Activated CD4-positive, alpha-beta T cell treated with anti-CD3 and anti-CD28 coated beads, Interleukin-2, amount 50 U/mL, for 1 hour (primary cell): ENCODE measurements around the gene PIK3R2.
"Not testable (repeated sequence)": the region's sequence is repeated elsewhere in the genome, so short reads cannot be mapped to it uniquely, and the experiment has no call there.

Experiments used
- DNase-seq: peaks from one replicate; pipeline ENCODE4 v3.0.0-alpha.2; 2020

PIK3R2 gene

DNA sequence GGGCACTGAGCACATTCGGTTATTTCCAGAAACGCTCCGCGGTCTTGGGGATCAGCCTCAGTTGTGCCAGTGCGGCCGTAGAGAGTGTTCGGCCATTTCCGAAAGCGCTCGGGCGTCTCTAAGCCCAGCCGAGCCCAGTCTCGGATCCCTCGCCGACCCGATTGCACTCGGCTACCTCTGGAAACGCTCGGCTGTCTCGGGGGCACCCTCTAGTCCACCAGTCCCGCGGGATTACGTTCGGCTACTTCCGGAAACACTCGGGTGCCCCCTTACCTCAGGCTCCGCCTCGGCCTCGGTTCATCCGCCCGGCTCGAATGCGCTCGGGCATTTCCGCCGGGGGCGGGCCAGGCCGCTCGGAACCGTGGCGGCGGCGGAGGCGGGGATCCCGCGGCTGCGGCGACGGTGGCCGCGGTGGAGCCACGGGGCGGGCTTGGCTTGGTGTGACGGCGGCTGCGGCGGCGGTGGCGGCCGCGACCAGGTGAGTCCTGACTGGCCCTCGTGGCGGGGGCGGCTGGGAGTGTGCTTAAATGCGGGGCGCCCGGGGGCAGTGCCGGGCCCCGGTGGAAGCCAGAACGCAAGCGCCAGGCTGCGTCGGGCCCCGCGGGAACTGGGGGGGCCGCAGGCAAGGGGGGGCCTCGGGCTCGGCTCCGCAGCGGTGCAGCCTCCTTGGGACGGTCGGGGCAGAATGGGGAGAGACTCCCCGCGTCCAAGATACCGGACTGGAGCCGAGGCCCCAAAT, at the start of gene PIK3R2:
Gene PIK3R2 (plus strand): TSS at position 347 of the 739 bp plus-strand sequence. CDS start 2,717 bp downstream, outside the sequence.
- peak; percentile 100 for DNase-seq

DNA sequence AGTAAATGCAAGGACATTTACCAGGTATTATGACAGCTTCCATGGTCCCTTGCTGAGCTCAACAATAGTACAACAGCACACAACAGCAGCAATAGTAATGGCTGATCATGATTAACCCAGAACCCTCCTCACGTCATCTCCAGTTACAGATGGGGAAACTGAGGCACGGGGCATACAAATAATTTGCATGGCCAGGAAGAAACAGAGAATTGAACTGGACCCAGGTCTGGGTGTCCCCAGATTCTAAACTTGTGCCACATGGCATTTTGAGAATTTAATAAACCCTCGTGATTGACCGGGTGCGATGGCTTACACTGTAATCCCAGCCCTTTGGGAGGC, 48.2 kb upstream of the PIK3R2 start:
- DNase-seq, result no peak

DNA sequence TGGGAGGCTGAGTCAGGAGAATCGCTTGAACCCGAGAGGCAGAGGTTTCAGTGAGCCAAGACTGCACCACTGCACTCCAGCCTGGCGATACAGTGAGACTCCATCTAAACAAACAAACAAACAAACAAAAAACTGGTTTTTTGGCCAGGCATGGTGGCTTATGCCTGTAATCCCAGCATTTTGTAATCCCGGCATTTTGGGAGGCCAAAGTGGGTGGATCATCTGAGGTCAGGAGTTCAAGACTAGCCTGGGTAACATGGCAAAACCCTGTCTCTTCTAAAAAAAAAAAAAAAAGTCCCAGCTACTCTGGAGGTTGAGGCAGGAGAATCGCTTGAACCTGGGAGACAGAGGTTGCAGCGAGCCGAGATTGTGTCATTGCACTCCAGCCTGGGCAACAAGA, 47.7 kb upstream of the PIK3R2 start:
- DNase-seq, result not testable (repeated sequence)

DNA sequence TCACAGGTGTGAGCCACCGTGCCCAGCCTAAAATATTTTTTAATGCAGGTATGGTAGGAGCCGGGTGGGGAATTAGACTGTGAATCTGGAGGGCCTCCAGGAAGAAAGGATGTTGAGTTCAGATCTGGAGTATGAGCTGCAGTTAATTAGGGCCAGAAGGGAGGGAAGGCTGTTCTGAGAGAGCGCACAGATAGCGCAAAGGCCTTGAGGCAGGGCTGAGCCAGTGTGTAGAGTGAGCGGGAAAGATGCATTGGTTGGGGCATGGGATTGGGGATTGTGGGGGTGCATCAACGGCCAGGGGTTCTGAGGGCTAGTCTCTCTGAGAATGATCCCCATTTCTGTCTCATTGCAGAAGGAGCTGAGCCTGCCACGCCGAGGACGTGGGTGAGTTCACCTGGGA, 45.7 kb upstream of the PIK3R2 start:
- DNase-seq, result no peak

DNA sequence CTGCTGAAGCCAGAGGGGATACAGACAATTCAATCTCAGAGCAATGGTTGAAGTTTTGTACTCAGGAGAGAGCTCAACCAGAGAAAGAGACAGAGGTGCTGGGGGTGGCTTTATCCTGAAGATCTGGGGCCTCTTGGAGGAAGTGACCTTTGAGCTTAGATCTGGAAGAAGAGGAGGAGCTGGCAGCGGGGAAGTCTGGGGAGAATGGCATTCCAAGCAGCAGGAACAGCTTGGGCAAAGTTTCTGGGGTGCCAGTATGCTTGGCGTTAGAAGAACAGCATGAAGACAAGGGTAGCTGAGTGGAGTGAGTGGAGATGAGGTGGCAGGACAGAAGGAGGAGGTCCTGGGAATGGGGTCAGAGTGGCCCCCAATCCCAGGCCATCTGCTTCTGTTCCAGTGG, 44.1 kb upstream of the PIK3R2 start:
- no peak for DNase-seq

DNA sequence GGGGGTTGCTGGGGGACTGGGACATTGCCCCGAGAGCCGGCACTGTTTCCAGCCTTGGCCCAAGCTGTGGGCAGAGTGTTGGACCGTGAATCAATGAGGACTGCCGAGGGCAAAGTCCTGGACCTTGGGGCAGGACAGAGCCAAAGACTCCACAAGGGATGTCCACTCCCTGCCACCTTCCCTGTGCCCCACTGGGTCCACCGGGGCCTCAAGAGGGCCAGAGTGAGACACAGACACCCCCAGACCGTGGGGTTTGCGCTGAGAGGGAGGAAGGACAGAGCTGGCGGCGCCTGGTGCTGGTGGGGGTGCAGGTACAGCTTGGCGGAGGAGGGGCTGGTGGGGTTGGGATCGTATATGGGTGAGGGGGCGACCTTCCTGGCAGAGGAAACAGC, 43.6 kb upstream of the PIK3R2 start:
- DNase-seq, result no peak

DNA sequence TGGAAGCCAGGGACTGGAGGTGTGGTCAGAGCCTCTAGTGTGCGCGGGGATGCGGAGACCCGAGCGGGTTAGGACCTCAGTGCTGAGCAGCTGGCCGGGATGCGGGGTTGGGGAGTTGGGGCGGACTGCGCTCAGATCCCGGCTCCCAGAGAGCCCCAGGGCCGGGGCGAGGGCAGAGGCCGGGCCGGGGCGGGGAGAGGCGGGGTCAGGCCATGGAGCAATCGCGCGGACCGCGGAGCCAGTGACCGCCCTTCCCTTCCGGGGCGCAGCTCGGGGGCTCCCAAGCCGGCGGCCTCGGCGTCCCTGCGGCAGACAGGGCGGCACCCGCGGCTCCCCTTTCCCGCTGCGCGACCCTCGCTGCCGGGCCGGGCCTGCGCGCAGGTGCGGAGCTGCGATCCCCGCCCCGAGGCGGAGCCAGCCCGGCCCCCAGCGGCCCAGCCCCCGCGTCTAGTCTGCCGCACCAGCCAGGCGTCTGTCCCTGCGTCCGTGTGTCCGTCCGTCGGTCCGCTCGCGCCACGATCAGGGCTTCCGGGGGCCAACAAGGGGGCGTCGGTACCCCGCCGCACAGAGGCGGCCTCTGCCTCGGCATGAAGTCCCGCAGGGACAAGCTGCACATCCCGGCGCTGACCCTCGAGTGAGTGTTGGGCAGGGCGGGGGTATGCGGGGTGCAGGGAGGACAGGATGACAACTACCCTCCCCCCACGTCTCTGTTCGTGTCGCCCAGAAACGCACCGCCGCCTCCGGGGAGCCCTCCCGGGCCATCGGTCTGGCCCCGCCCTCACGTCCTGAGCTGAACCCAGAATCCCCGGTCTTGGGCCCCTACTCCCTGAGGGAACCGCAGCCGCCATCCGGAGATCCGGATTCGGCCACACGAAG, 43.0 kb upstream of the PIK3R2 start:
- peak; percentile 42 for DNase-seq

DNA sequence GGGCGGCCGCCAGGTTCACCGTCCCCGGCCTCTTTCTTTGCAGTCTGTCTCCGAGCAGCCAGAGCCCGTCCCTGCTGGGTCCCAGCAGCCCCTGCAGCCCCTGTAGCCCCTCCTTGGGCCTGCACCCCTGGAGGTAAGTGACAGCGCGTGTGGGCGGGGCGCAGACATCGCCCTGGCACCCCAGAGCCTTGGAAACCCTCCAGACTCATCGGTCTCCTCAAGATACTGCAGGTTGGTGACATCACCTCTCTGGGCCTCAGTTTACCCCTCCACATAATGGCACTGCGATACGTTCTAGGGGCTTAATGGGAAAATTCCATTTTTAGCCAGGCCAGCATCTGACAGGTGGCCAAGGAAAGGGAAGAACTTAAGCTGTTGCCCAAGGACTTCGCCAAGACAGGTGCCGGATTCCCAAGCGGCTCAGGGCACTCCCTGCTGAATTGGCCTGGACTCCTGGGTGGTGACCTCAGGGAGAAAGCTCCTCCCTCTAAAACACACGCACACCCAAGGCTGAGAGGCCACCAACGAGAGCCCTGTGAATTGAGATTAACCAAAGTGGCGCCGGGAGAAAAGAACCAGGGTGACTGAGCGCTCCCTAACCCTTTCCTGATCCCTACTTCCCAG, 42.2 kb upstream of the PIK3R2 start:
- DNase-seq, result no peak

DNA sequence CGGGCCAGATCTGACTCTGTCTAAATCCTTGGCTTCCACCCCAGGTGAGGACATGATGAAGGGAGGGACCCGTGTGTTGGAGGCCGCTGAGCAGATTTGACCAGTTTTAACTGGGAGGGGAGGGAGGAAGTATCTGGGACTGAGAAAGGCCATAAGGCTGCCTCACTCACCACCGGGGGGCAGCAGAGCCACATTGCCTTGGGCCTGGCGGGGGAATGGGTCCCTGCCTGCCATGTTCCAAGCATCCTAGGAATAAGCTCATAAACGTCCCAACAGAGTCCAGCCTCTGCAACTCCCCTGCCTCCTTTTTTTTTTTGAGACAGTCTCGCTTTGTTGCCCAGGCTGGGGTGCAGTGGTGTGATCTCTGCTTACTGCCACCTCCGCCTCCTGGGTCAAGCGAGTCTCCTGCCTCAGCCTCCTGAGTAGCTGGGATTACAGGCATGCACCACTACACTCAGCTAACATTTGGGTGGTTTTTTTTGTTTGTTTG, 39.9 kb upstream of the PIK3R2 start:
- peak; percentile 77 for DNase-seq

DNA sequence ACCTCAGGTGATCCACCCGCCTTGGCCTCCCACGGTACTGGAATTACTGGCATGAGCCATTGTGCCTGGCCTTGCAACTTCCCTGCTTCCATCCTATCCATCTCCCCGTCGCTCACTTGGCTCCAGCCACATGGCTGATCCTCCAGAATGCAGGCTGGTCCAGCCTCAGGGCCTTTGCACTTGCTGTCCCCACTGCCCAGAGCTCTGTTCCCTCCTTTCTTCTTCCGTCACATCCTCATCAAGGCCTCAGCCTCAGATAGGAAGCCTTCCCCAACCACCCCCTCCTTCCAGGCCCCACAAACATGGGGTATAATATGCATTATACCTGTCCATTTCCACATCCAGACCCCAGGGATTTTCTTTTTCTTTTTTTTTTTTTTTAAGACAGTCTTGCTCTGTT, 39.1 kb upstream of the PIK3R2 start:
- no peak for DNase-seq

DNA sequence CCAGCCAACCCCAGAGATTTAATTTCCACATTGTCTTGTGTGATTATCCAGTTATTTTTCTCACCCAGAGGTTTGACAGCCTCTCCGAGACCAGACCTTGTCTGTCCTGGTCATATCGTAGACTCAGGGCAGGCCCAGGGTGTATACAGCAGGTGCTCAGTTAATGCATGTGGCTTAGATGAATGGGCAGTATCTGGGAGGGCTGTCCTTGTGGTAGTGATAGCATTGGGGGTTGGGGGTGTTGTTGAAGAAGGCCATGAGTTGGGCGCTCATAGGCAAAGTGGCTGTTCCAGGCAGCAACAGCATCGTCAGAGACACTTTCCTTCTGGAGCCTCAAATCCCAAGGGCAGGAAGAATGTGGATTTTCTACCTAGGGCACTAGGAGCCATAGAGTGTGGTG, 38.5 kb upstream of the PIK3R2 start:
- DNase-seq, result no peak

DNA sequence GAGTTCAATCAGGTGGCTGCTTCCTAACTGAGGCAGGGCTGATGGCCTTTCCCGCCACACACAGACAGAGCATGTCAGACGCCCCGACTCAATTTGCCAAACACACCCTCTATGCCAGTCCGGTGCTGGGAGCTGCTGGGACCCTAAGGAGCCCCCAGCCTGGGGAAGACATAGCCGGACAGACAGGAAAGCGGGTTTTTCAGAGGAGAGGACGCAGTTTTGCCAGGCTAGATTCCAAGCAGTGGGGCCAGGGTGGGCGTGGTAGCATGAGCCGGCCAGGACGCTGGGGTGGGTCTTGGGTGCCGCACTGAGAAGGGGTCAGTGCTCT, 35.6 kb upstream of the PIK3R2 start:
- DNase-seq, result no peak

DNA sequence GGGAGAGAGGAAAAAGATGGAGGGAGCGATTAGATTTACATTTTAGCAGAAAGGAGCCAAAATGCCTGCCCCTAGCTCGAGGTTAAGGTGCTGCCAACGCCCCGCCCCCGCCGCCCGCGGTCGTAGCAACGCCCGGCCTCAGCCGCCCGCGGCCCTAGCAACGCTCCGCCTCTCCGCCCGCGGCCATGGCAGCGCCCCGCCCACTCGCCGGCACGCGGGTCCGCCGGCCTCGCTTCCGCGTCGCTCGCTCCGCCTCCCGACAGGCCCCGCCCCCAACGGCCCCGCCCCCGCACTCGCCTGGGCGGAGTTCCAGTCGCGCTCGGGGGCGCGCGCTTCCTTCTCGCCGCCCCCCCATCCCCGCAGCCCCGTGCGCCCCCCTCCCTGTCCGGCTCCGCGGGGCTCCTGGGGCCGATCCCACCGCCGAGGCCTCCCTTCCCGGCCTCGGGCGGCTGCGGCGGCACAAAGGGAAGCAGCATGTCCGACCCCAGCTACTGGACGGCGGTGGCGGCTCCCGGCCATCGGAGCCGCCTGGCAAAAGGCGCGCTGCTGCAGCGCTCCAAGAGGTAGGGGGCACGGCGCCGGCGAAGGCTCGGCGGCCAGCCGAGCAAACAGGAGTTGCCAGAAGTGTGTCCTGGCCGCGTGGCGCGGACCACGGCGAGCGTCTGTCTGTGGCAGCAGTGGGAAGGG, 35.1 kb upstream of the PIK3R2 start:
- DNase-seq, result peak; percentile 95

DNA sequence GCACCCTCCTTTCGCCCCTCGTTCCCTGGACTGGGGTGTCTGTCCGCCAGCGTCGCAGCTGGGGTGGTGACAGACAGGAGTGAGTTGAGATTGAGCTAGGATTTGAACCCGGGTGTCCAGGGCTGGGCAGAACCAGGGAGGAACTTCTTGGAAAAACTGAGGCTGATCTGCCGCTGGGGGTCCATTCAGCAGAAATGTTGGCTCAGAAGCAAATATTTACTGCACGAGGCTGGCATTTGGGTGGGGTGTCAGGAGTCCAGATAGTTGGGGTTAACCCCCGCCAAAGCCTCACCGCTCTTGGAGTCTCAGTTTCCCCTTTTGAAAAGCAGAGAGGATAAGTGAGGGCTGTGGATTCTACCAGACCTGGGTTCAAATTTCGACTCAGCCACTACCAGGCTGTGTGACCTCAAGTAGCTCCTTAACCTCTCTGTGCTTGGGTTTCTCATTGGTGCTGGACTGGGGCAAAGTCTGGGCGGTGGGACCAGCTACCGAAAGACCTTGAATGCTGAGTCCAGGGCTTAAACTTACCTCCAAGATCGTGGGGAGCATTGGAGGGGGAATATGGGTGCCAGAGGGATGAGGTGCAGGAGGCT, 34.4 kb upstream of the PIK3R2 start:
- DNase-seq, result no peak

DNA sequence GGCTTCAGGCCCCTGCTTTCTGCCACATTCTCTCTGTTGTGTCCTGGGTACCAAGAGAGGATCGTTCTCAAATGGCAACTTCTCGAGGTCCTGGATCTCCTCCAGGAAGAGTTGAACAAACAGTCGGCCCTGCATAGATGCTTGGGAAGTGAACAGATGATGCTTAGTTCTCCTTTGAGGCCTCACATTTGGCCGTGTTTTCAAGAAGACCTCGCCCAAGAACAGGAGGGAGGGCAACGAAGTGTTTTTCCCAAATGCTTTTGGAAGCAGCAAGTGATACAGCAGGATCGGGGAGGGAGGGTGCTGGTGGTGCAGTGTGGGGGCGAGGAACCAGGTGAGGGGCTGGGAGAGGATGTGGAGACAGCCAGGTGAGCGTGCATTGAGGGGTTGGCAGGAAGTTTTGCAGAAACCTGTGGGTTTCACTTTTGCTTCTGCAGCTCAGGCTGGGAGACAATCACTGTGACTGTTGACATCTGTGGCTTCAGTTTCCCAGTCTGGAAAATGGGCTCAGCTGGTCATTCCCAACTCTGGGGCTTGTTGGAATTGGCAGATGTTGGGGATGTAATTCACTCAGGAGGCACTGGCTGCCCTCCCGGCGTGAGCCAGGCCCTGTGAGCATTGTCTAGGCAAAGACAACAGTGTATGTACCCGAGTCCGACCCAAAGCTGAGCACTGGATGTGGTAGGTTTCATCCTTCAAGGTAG, 33.8 kb upstream of the PIK3R2 start:
- DNase-seq, result peak; percentile 36

DNA sequence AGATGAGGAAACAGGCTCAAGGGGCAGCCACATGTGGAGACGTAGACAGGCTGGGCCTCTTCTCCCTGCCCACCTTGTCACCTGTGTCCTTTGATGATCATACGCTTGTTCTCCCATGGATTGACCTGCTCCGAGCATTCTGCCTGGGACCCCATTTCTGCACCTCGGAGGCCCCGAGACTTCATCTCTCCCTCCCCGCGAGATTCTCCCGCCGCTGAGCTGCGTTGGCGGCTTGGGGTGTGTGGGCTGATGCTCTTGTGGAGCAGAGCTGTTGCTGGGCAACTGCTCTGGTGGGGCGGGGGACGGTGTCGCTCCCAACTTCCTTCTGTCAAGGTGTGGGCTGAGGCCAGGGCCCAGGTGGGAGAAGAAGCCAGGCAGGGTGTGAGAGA, 33.3 kb upstream of the PIK3R2 start:
- DNase-seq, result peak; percentile 60

DNA sequence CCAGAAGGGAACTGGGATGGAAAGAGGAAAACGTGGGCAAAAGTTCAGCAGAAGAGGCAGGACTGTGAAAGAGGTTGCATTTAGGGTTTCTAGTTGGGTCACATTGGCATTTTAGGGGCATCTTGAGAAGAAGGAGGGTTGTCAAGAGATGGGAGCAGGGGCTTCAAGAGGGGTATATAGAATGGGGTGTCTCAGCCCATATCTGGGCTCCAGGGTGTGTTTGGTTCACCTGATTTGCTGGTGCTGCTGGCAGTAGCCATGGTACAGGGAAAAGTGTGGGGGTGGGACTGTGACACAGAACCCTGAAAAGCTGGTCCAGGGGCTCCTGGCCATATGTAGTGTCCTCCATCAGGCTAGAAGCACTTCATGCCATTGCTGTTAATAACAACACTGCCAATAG, 32.8 kb upstream of the PIK3R2 start:
- no peak for DNase-seq

DNA sequence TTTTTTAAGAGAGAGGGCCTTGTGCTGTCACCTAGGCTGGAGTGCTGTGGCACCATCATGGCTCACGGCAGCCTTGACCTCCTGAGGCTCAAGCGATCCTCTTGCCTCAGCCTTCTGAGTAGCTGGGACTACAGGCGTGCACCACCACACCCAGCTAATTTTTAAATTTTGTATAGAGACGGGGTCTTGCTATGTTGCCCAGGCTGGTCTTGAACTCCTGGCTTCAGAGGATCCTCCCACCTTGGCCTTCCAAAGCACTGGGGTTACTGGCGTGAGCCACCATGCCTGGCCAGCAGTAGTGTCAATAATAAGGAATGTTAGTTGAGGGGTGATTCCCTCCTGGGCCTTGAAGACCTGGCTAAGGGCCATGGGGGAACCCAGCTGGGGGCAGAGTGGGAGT, 31.8 kb upstream of the PIK3R2 start:
- DNase-seq, result no peak

DNA sequence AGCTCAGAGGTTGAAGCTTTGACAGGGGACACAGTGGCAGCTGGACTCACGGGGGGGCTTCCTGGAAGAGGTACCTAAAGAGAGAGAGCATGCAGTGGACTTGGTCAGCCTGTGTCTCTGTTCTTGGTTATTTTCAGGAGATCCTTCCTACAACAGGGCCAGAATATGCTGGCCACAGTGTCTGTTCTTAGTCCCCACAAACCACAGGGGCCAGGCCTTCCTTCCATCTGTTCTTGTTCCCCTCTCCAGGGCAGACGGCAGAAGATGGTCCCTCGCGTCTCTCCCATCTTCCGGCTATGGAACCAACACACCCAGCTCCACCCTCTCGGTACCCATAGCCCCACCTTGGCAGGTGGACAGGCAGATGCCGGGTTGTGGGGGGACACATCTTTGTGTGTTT, 30.5 kb upstream of the PIK3R2 start:
- no peak for DNase-seq

DNA sequence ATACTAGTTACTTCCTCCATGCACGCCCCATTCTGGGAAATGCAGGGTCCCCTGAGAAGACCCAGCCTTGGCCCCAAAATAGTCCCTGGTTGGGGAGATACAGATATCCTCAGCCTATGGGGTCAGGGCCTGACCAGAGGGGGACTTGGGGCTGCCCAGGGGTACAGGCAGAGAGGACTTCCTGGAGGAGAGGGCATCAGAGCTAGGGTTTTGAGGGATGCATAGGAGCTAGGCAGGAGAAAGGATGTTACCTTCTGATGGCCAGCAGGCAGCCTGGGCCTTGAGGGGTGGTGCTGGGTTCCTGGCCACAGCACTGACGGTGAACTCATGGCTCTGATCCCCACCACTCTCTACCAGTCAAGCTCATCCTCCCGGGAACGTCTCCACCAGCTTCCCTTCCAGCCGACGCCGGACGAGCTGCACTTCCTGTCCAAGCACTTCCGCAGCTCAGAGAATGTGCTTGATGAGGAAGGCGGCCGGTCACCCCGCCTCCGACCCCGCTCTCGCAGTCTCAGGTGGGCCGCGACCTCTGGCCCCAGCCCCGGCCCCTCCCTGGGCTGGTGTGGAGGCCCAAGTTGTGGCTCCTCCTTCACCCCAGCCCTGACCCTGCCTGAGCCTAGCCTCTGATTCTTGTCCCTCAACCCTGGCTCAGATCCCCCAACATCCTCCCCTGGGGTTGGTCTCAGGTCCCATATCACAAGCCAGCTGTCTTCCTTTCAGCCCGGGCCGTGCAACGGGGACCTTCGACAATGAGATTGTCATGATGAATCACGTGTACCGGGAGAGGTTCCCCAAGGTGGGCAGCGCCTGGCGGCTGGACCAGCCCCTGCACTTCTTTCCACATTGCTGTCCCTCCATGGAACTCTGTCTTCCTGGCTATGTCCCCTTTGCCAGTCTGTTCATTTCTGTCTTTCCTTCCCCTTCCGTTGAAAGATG, 29.8 kb upstream of the PIK3R2 start:
- DNase-seq, result no peak

DNA sequence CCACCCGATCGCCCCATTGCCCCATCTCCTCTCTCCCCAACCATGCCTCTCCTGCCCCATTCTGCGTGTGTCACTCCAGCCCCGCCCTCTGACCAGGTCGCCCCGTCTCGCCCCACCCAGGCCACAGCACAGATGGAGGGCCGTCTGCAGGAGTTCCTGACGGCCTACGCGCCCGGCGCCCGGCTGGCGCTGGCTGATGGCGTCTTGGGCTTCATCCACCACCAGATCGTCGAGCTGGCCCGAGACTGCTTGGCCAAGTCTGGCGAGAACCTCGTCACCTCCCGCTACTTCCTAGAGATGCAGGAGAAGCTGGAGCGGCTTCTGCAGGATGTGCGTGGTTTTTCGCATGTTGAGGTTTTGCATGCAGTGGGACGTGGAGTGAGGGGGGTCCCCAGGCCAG, 29.1 kb upstream of the PIK3R2 start:
- DNase-seq, result no peak
